Measurements from ENCODE around the gene SOX5. TPM values are rescaled to one million over a fixed set of nuclear protein-coding genes. Genes with fewer than 3 reads are reported as not detected.

Gene SOX5
- total and polyA plus RNA-seq, 9 of the 15 experiments (the other 6 are each of a cell fraction or from before 2014, with no cell fraction given): 8.3 to 16.5 (median 11.9) TPM

DNA sequence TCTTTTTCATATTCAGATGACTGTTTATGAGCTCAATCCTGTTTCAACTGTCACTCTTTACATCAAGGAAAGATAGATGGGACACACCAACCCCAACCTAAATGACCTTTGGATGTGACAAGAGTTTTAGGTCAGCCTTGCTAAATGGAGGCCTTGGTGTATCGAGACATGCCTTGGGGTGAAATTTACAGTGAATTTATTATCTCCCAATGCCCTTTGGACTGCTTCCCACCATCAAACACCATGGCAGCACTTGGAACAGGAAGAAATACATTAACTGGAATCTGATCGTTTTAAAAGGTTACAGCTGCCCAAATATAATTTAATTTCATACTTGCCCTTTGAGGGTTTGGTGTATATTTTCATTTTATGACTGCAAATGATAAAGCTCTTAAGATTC, 327.6 kb downstream of the SOX5 start (continued):
- TF ChIP-seq, protein P1, sequence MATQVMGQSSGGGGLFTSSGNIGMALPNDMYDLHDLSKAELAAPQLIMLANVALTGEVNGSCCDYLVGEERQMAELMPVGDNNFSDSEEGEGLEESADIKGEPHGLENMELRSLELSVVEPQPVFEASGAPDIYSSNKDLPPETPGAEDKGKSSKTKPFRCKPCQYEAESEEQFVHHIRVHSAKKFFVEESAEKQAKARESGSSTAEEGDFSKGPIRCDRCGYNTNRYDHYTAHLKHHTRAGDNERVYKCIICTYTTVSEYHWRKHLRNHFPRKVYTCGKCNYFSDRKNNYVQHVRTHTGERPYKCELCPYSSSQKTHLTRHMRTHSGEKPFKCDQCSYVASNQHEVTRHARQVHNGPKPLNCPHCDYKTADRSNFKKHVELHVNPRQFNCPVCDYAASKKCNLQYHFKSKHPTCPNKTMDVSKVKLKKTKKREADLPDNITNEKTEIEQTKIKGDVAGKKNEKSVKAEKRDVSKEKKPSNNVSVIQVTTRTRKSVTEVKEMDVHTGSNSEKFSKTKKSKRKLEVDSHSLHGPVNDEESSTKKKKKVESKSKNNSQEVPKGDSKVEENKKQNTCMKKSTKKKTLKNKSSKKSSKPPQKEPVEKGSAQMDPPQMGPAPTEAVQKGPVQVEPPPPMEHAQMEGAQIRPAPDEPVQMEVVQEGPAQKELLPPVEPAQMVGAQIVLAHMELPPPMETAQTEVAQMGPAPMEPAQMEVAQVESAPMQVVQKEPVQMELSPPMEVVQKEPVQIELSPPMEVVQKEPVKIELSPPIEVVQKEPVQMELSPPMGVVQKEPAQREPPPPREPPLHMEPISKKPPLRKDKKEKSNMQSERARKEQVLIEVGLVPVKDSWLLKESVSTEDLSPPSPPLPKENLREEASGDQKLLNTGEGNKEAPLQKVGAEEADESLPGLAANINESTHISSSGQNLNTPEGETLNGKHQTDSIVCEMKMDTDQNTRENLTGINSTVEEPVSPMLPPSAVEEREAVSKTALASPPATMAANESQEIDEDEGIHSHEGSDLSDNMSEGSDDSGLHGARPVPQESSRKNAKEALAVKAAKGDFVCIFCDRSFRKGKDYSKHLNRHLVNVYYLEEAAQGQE (IDR thresholded peaks at IDR 0.05; ENCODE audit: borderline replicate concordance): no peak
- TF ChIP-seq, protein P1 (CRISPR knock-in tag; IDR thresholded peaks at IDR 0.05; ENCODE audit: low read depth): no peak
- no peak for TF ChIP-seq CBFA2T3 (IDR thresholded peaks at IDR 0.05)
- TF ChIP-seq SMAD2 (IDR thresholded peaks at IDR 0.05; ENCODE audit: low read depth, low read length): no peak
- no peak for TF ChIP-seq CREBBP (IDR thresholded peaks at IDR 0.05; ENCODE audit: low read depth, low read length)
